Mucosa of descending colon (tissue), 3 donors: Measurements from ENCODE around the gene TMPRSS2. TPM values are rescaled to one million over a fixed set of nuclear protein-coding genes. Genes with fewer than 3 reads are reported as not detected.

Experiments
- ATAC-seq: fragments of 200-7000 bp; cut with Tn5 transposase; one replicate; pipeline ENCODE4 v1.9.1; 2020; ENCODE audit warnings: mild to moderate bottlenecking, moderate library complexity
- DNase-seq, 3 donors: peaks; one replicate each; pipeline ENCODE4 v3.0.0-alpha.2; 2020
- H3K36me3 ChIP-seq: fragments of 200-600 bp; one replicate; pipeline ENCODE4 v1.8.0; 2021; ENCODE audit warnings: low read depth, mild to moderate bottlenecking
- H3K4me1 ChIP-seq: fragments of 200-600 bp; one replicate; pipeline ENCODE4 v1.8.0; 2021; ENCODE audit warnings: low read depth, mild to moderate bottlenecking
- H3K4me3 ChIP-seq: fragments of 200-600 bp; one replicate; pipeline ENCODE4 v1.8.0; 2021; ENCODE audit warnings: mild to moderate bottlenecking
- H3K9me3 ChIP-seq: fragments of 200-600 bp; one replicate; pipeline ENCODE4 v1.8.0; 2021; ENCODE audit warnings: mild to moderate bottlenecking
- CTCF ChIP-seq: fragments of 200-600 bp; IDR thresholded peaks from one replicate; pipeline ENCODE4 v1.8.0; 2022; ENCODE audit warnings: antibody characterized with exemption, mild to moderate bottlenecking
- intact Hi-C, 2 donors: fragments of 100-400 bp; cut with DNase I in 1 of 2; cut with micrococcal nuclease in 1 of 2; formaldehyde crosslinking; loops; one replicate each; pipeline versions ENCODE4 v1.11.0 to v1.11.1; 2022; cut with DNase I, micrococcal nuclease
- total RNA-seq, 3 donors: library from RNA; stranded (reverse); fragmentation: NEBNext Ultra II Directional in 2 of 3; extraction: Animal tissue kit (Norgen Biotek cat#: 25700) in 2 of 3; gene quantifications; one replicate each; pipeline versions ENCODE4 v1.2.1 to v1.2.4, GENCODE V29; 2021 to 2023
- donor health status: DM: no; HTN: no; CAD: no; lungs with moderate emphysema.
- donor health status: DM: no; HTN: no; CAD: no.
- donor health status: DM: no; HTN: yes; CAD: no.

The TMPRSS2 gene
- total RNA-seq, 3 donors from 2014 or later = 283 to 624 (median 566) TPM

- H3K36me3 ChIP-seq = no peaks in the 10 kb centered on the region
- intact Hi-C loops = no loop called here
Observed at GRCh38 chr21:41446586-41446985, 61.4 kb downstream of the TMPRSS2 start.

GRCh38 chr21:41445465-41445862, 62.5 kb downstream of the TMPRSS2 start:
- intact Hi-C loops = no loop called here
- TF ChIP-seq CTCF = no peak
- DNase-seq = no peak

More at GRCh38 chr21:41446586-41446985, 61.4 kb downstream of the TMPRSS2 start:
- Histone ChIP-seq H3K4me3 (no peak overlapping the region), H3K4me1 (no peaks in the 10 kb centered on the region), H3K9me3 (no peaks in the 10 kb centered on the region)
- no peak for TF ChIP-seq CTCF
- DNase-seq (no peak), ATAC-seq (no peak)

GRCh38 chr21:41444703-41445464, 63.1 kb downstream of the TMPRSS2 start:
- H3K4me1 ChIP-seq = no peaks in the 10 kb centered on the region
- intact Hi-C loops = no loop called here
- H3K36me3 ChIP-seq = no peaks in the 10 kb centered on the region

More at GRCh38 chr21:41445465-41445862, 62.5 kb downstream of the TMPRSS2 start:
- Histone ChIP-seq H3K4me1 (no peaks in the 10 kb centered on the region), H3K9me3 (no peaks in the 10 kb centered on the region), H3K4me3 (no peak overlapping the region), H3K36me3 (no peaks in the 10 kb centered on the region)
- ATAC-seq = no peak

GRCh38 chr21:41443562-41443961, 64.4 kb downstream of the TMPRSS2 start:
- intact Hi-C loops = no loop called here
- Histone ChIP-seq H3K4me1 (no peaks in the 10 kb centered on the region), H3K9me3 (no peaks in the 10 kb centered on the region), H3K4me3 (no peak overlapping the region), H3K36me3 (no peaks in the 10 kb centered on the region)
- no peak for DNase-seq
- no peak for TF ChIP-seq CTCF
- ATAC-seq = no peak

More at GRCh38 chr21:41444703-41445464, 63.1 kb downstream of the TMPRSS2 start:
- no peak for DNase-seq
- no peak for ATAC-seq
- H3K4me3 ChIP-seq = no peak overlapping the region
- no peak for TF ChIP-seq CTCF
- H3K9me3 ChIP-seq = no peaks in the 10 kb centered on the region

- H3K4me1 ChIP-seq = no peaks in the 10 kb centered on the region
- DNase-seq = no peak
- no peaks in the 10 kb centered on the region for H3K9me3 ChIP-seq
- no peak for ATAC-seq
- H3K4me3 ChIP-seq = no peak overlapping the region
- intact Hi-C loops = no loop called here
- no peaks in the 10 kb centered on the region for H3K36me3 ChIP-seq
- no peak for TF ChIP-seq CTCF
Observed at GRCh38 chr21:41442481-41443186, 65.3 kb downstream of the TMPRSS2 start.
